CD4-positive, alpha-beta T cell (primary cell): Measurements from ENCODE around the gene PTPRD. TPM values are rescaled to one million over a fixed set of nuclear protein-coding genes. Genes with fewer than 3 reads are reported as not detected.

Experiments
- ATAC-seq: fragments of 200-7000 bp; cut with Tn5 transposase; one replicate; pipeline ENCODE4 v1.10.0; 2022; ENCODE audit warnings: mild to moderate bottlenecking; ENCODE audit not compliant: poor library complexity
- CTCF ChIA-PET: fragments of 350-600 bp; sonication (Branson Sonifier 250); formaldehyde crosslinking; loops from one replicate; lab custom pipeline; 2021; ENCODE audit warnings: antibody characterized with exemption, inconsistent platforms; lab: Charles Lee
- POLR2A ChIA-PET: fragments of 350-600 bp; sonication (Branson Sonifier 250); formaldehyde crosslinking; loops from one replicate; lab custom pipeline; 2021; ENCODE audit warnings: antibody characterized with exemption, inconsistent platforms; lab: Charles Lee
- DNase-seq, 14 experiments: peaks; one replicate each; pipeline ENCODE4 v3.0.0-alpha.2; 2013 to 2020; ENCODE audit warnings: mixed read lengths in 2 of 14
- H3K27ac ChIP-seq, 2 donors: one replicate each; pipeline versions ENCODE4 v1.5.1 to v1.7.0; 2013; ENCODE audit warnings: low read length in 2 of 2, low read depth in 1 of 2, mild to moderate bottlenecking in 1 of 2
- H3K27me3 ChIP-seq, 2 experiments: 1 replicate in 1 of 2; 2 replicates in 1 of 2; pipeline versions ENCODE4 v1.6.1 to v1.7.0; 2013; ENCODE audit warnings: low read length in 2 of 2, control low read depth in 1 of 2, mild to moderate bottlenecking in 1 of 2, moderate library complexity in 1 of 2; ENCODE audit not compliant: insufficient read depth in 2 of 2, control insufficient read depth in 1 of 2
- H3K36me3 ChIP-seq: one replicate; pipeline ENCODE4 v1.6.1; 2013; ENCODE audit warnings: low read length, control low read depth; ENCODE audit not compliant: insufficient read depth
- H3K4me1 ChIP-seq: one replicate; pipeline ENCODE4 v1.6.1; 2013; ENCODE audit warnings: low read length, control low read depth; ENCODE audit not compliant: insufficient read depth
- H3K4me3 ChIP-seq: one replicate; pipeline ENCODE4 v1.5.1; 2013; ENCODE audit warnings: mild to moderate bottlenecking, low read length, moderate library complexity
- H3K9me3 ChIP-seq, 2 experiments: 1 replicate in 1 of 2; 2 replicates in 1 of 2; pipeline versions ENCODE4 v1.6.1 to v1.7.0; 2013; ENCODE audit warnings: low read length in 2 of 2, mild to moderate bottlenecking in 2 of 2, control low read depth in 1 of 2, moderate library complexity in 1 of 2; ENCODE audit not compliant: control insufficient read depth in 1 of 2, insufficient read depth in 1 of 2
- H3K27ac Mint-ChIP-seq: one replicate; pipeline ENCODE4 v1.8.0; 2020; ENCODE audit warnings: mixed read lengths
- H3K27me3 Mint-ChIP-seq: one replicate; pipeline ENCODE4 v1.8.0; 2021; ENCODE audit warnings: mixed read lengths
- H3K36me3 Mint-ChIP-seq: one replicate; pipeline ENCODE4 v1.8.0; 2021; ENCODE audit warnings: low read depth, mixed read lengths
- H3K4me1 Mint-ChIP-seq: one replicate; pipeline ENCODE4 v1.8.0; 2021; ENCODE audit warnings: low read depth, mixed read lengths
- H3K4me3 Mint-ChIP-seq: one replicate; pipeline ENCODE4 v1.8.0; 2020; ENCODE audit warnings: mild to moderate bottlenecking, mixed read lengths
- H3K9me3 Mint-ChIP-seq: one replicate; pipeline ENCODE4 v1.8.0; 2020; ENCODE audit warnings: mixed read lengths
- CTCF ChIP-seq: fragments of 200-600 bp; IDR thresholded peaks from one replicate; pipeline ENCODE4 v1.8.0; 2022; ENCODE audit warnings: antibody characterized with exemption, mild to moderate bottlenecking
- intact Hi-C, 2 experiments: fragments of 100-400 bp; cut with DNase I in 1 of 2; cut with micrococcal nuclease in 1 of 2; formaldehyde crosslinking; loops; one replicate each; pipeline versions ENCODE4 v1.15.1 to v1.9.0; 2023 to 2025; cut with DNase I, micrococcal nuclease
- total RNA-seq, 174 experiments: library from RNA in 2 of 174; stranded (reverse) in 2 of 174; gene quantifications; one replicate each; pipeline ENCODE4 v1.2.3 and lab custom pipeline; 2021 to 2026

The PTPRD gene
- total RNA-seq, 2 experiments from 2014 or later: not detected

- Mint-ChIP-seq H3K27ac (no peak overlapping the region), H3K27me3 (no peaks in the 10 kb centered on the region), H3K36me3 (no peaks in the 10 kb centered on the region), H3K4me1 (no peaks in the 10 kb centered on the region), H3K9me3 (peaks cover 6% of the 10 kb centered on the region), H3K4me3 (no peak overlapping the region)
- Histone ChIP-seq H3K4me3 (no peak overlapping the region), H3K36me3 (no peaks in the 10 kb centered on the region), H3K9me3 (no peaks in the 10 kb centered on the region), H3K4me1 (no peaks in the 10 kb centered on the region), H3K27me3 (no peaks in the 10 kb centered on the region), H3K27ac (no peak overlapping the region)
- ChIA-PET CTCF (no interaction called here), POLR2A (no interaction called here)
- no peak for ATAC-seq
- no peak for DNase-seq
- no peak for TF ChIP-seq CTCF
- intact Hi-C loops: no loop called here
Measured at GRCh38 chr9:9223175-9223574, 1389.6 kb downstream of the PTPRD start.

GRCh38 chr9:9222730-9223129, 1390.1 kb downstream of the PTPRD start:
- Mint-ChIP-seq H3K27ac (no peak overlapping the region), H3K4me1 (no peaks in the 10 kb centered on the region)

GRCh38 chr9:9216934-9217333, 1395.9 kb downstream of the PTPRD start:
- ChIA-PET CTCF (no interaction called here), POLR2A (no interaction called here)
- DNase-seq (no peak), ATAC-seq (no peak)
- Histone ChIP-seq H3K27me3 (no peaks in the 10 kb centered on the region), H3K4me1 (no peaks in the 10 kb centered on the region), H3K27ac (no peak overlapping the region), H3K36me3 (no peaks in the 10 kb centered on the region), H3K9me3 (no peaks in the 10 kb centered on the region), H3K4me3 (no peak overlapping the region)
- Mint-ChIP-seq H3K4me1 (no peaks in the 10 kb centered on the region), H3K9me3 (no peaks in the 10 kb centered on the region), H3K36me3 (no peaks in the 10 kb centered on the region), H3K27me3 (no peaks in the 10 kb centered on the region), H3K27ac (no peak overlapping the region), H3K4me3 (no peak overlapping the region)
- intact Hi-C loops: no loop called here
- no peak for TF ChIP-seq CTCF

More at GRCh38 chr9:9222730-9223129, 1390.1 kb downstream of the PTPRD start:
- Mint-ChIP-seq H3K27me3 (no peaks in the 10 kb centered on the region), H3K9me3 (peaks cover 6% of the 10 kb centered on the region), H3K4me3 (no peak overlapping the region), H3K36me3 (no peaks in the 10 kb centered on the region)
- DNase-seq (no peak), ATAC-seq (no peak)
- intact Hi-C loops: no loop called here
- Histone ChIP-seq H3K4me3 (no peak overlapping the region), H3K27ac (no peak overlapping the region), H3K27me3 (no peaks in the 10 kb centered on the region), H3K36me3 (no peaks in the 10 kb centered on the region), H3K9me3 (no peaks in the 10 kb centered on the region), H3K4me1 (no peaks in the 10 kb centered on the region)
- POLR2A ChIA-PET: no interaction called here
- no peak for TF ChIP-seq CTCF
- CTCF ChIA-PET: no interaction called here
